ENCODE measurements around the gene STXBP5.

STXBP5 gene

DNA sequence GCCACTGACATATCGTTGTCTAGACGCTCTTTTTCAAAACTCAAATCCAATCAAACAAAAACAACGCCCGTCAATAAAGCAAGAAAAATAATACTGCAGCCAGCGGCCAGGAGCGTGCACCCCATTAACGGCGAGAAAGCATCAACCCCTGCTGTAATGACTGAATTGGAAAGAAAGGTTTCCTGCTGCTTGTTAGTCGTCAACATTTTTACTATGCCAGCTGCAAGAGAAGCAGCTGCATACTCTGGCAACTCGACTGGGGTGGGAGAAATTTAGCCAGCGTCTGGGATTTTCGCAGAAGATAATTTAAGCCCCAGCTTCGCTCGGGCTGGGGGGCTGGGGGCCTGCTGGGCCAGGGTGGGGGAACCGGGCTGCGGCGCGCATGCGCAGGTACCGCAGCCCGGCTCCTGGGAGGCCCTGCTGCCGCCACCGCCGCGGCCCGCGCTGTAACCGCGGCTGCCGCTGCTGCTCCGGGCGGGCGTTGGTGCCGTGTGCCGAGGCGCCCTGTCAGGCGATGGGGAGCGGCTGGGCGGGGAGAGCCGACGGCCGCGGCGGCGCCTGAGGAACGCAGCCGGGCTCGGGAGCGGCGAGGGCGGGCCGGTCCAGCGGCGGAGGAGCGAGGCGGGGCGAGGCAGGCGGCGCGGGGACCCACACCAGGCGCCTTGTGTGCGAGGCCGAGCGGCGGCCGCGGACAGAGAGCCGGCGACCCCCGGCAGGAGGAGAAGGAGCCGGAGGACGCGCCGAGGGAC is 732 bp upstream of the STXBP5 start:
- TF ChIP-seq TAF1 (IDR thresholded peaks at IDR 0.05; ENCODE audit: borderline replicate concordance, low read depth, low read length) (peak; percentile 30; the same call in 1 of the 2 replicates), POLR2AphosphoS5 (IDR thresholded peaks at IDR 0.05; ENCODE audit: low read depth, low read length) (no peak), POLR2A (IDR thresholded peaks at IDR 0.05; ENCODE audit: low read depth, low read length) (peak; percentile 48; the same call in 1 of the 2 replicates)
- peak; percentile 85 for FAIRE-seq

DNA sequence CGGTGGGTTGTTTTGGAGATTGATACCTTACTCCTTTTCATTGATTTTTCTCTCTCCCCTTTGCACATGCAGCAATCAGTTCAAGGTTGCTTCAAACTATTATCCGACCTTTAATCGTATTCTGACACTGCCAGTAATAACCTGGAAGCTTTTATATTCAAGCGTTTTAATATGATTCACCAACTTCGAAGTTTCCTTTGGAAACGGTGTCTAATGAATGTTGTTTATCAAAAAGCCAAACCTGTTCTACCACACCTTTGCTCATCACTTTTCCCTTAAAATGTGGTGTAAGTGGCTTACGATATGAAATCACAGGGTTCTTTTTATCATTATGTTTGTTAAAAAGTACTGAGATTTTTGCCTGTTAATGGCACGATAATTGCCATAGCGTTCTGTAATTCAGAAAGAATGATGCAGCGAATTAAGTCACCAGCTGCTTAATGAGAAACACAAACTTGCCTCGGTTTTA is 660 bp downstream of the STXBP5 start:
- FAIRE-seq, result peak; percentile 33
- DNase-seq (ENCODE audit: insufficient read length), result no peak
- TF ChIP-seq TAF1 (IDR thresholded peaks at IDR 0.05; ENCODE audit: borderline replicate concordance, low read depth, low read length) (no peak), POLR2AphosphoS5 (IDR thresholded peaks at IDR 0.05; ENCODE audit: low read depth, low read length) (no peak), POLR2A (IDR thresholded peaks at IDR 0.05; ENCODE audit: low read depth, low read length) (no peak)

More for the DNA sequence above, 732 bp upstream of the STXBP5 start:
- peak; percentile 74 for DNase-seq (ENCODE audit: insufficient read length)

DNA sequence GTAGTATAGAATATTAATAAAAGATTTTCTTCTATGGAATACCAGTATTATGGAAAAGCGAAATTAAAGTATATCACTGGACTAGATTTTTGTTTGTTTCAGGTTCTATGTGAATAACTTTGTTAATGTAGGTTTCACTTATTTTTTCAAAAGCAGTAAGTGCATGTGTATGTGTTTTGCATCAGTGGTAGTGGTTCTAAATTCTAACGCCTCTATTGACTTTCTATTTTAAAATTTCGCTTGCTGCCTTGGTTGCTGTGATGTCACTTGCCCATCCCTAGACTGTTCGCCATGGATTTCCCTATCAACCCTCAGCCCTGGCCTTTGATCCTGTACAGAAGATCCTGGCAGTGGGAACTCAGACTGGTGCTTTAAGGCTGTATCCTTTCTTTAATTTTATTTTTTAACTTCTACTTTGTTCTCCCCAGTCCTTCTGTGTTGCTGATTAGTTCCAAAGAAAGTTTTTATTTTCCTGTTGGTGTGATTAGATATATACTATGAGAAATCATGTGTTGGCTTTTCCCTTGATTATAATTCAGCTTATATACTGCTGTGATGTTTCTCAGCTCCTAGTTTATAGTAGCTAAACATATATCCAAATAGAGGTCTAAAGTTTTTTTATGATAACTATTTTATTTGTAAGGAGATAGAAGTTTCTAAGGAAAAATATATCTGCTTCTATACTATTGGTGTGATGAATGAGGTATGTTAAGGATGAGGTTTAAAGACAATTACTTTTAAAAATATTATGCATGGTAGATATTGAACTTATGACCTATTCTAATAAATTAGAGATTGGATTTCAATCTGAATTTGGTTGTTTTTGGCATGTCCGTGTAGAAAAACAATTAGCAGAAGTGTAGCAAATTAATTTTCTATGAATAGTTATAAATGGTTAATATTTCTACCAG is 1.7 kb downstream of the STXBP5 start:
- FAIRE-seq, result no peak
- DNase-seq (ENCODE audit: insufficient read length), result no peak
- TF ChIP-seq POLR2AphosphoS5 (IDR thresholded peaks at IDR 0.05; ENCODE audit: low read depth, low read length) (no peak), POLR2A (IDR thresholded peaks at IDR 0.05; ENCODE audit: low read depth, low read length) (no peak), TAF1 (IDR thresholded peaks at IDR 0.05; ENCODE audit: borderline replicate concordance, low read depth, low read length) (no peak)

DNA sequence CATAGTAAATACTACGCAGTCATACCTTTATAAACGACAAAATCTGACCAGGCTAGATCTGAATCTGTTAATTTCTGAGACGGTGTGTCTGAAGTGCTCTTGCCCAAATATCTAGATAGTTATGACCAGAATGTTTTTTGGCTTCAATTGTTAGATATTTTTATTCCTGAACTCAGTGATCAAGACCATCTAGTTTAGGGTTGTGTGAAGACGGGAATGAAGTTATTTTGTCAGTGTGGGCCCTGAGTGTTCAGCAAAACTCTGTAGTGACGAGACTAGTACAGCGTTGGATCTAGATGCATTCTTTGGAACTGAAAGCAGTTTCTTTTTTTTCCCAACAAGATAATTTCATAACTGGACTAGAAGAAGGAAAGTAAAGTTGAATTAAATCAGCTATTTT is 3.1 kb downstream of the STXBP5 start:
- TF ChIP-seq POLR2A (IDR thresholded peaks at IDR 0.05; ENCODE audit: low read depth, low read length) (no peak), POLR2AphosphoS5 (IDR thresholded peaks at IDR 0.05; ENCODE audit: low read depth, low read length) (no peak), TAF1 (IDR thresholded peaks at IDR 0.05; ENCODE audit: borderline replicate concordance, low read depth, low read length) (no peak)
- DNase-seq (ENCODE audit: insufficient read length), result no peak
- no peak for FAIRE-seq

DNA sequence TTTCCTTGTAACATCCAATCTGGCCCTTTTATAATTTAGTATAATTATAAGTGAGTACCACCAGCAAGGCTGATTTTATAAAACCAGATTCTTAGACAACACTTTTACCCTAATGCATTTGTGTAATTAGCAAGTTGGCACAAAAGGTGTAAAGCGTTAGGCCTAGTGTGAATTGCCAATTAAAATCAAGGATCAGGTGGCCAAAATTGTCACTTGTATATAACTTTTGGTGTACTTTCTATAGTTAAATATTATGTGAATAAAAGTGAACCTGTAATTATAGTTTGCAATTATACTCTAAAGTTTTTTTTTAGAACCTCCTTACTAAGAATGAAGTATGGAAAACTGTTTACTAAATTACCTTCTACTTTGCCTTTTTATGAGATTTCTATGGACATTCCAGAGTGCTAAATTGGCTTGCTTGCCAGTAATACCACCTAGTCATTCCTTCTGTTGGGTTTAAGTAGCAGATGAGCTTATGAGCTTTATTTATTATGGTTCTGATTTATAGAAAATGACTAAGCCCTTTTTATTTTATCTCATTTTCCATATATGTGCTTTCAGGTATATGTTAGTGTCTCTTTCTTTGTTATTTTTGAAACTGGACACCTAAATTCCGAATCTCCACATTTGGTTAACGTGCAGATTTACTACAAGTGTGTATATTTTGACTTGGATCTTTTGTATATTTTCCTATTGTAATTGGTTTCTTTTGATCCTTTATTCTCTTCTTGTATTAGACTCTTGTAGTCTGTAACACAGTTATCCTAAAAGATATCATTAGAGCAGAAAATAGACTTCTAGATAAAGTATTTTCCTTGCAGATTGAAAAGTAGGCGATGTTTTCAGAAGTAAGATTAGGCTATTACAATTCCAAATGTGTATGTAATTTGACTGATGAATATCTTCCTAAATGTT is 3.9 kb downstream of the STXBP5 start:
- no peak for DNase-seq (ENCODE audit: insufficient read length)
- FAIRE-seq, result no peak
- no peak for TF ChIP-seq POLR2AphosphoS5 (IDR thresholded peaks at IDR 0.05; ENCODE audit: low read depth, low read length)
- TF ChIP-seq POLR2A (IDR thresholded peaks at IDR 0.05; ENCODE audit: low read depth, low read length), result no peak

DNA sequence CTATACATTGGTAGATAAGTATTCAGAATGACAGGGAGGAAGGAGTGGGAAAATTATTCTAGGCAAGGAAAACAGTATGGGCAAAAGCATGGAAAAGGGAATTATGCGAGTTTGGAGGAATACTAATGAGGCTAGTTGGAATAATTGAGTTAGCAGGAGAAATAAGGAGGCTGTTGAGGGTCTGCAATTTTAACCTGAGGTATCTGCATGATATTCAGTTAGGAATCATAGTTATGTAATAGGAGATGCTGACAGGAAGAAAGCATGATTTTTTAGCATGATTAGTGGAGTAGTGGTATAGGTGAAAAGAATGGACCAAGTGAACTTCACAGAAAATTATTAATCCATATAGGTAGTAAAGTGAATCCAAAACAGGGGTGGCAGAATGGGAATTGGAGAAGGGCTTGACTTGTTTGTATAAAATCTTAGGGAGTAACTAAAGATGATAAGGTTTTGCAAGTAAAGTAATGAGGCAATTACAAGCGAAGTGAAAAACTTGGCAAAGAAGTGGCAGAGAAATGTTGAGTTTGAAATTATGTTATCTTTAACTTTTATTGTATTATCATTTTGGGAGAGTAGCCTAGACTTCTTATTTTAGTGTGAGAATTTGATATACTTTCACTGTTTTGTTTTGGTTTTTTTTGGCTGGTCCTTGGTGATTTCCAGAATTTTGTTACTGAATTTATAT is 5.7 kb downstream of the STXBP5 start:
- FAIRE-seq (no peak), DNase-seq (ENCODE audit: insufficient read length) (no peak)
- TF ChIP-seq POLR2AphosphoS5 (IDR thresholded peaks at IDR 0.05; ENCODE audit: low read depth, low read length) (no peak), POLR2A (IDR thresholded peaks at IDR 0.05; ENCODE audit: low read depth, low read length) (no peak), TAF1 (IDR thresholded peaks at IDR 0.05; ENCODE audit: borderline replicate concordance, low read depth, low read length) (no peak)

DNA sequence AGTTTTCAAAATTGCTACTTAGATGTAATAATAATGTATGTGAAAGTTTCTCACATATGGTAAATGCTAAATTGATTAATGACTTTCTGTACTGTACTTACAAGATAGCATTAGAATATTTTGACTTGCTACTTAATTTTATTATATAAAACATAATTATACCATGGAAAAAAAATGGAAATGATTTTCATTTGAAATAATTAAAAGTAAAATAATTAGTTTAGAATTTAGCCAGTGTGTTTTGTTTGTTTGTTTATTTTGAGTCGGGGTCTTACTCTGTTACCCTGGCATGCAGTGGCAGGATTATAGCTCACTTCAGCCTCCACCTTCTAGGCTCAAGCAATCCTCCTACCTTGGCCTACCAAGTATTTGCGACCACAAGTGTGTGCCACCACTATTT is 7.1 kb downstream of the STXBP5 start:
- DNase-seq (ENCODE audit: insufficient read length), result no peak
- no peak for FAIRE-seq
- TF ChIP-seq POLR2A (IDR thresholded peaks at IDR 0.05; ENCODE audit: low read depth, low read length) (no peak), TAF1 (IDR thresholded peaks at IDR 0.05; ENCODE audit: borderline replicate concordance, low read depth, low read length) (no peak), POLR2AphosphoS5 (IDR thresholded peaks at IDR 0.05; ENCODE audit: low read depth, low read length) (no peak)

DNA sequence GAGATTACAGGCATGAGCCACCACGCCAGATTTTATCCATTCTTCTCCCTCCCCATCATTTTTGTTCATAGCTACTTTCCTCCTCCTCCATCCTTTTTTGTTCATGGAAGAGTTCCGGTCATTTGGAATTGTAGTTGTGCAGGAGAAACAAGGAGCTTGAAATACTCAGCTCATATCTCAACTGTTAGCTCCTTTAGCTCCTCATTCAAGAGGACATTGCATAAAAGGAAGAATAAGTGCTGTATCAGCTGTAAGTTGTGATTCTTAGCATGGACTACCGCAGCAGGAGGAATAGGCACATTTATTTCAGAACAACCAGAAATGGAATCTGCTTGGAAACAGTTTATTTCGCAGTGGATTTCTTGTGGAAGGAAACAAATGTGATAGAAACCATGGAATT is 7.6 kb downstream of the STXBP5 start:
- no peak for DNase-seq (ENCODE audit: insufficient read length)
- no peak for FAIRE-seq
- no peak for TF ChIP-seq POLR2AphosphoS5 (IDR thresholded peaks at IDR 0.05; ENCODE audit: low read depth, low read length)
- no peak for TF ChIP-seq TAF1 (IDR thresholded peaks at IDR 0.05; ENCODE audit: borderline replicate concordance, low read depth, low read length)
- no peak for TF ChIP-seq POLR2A (IDR thresholded peaks at IDR 0.05; ENCODE audit: low read depth, low read length)

DNA sequence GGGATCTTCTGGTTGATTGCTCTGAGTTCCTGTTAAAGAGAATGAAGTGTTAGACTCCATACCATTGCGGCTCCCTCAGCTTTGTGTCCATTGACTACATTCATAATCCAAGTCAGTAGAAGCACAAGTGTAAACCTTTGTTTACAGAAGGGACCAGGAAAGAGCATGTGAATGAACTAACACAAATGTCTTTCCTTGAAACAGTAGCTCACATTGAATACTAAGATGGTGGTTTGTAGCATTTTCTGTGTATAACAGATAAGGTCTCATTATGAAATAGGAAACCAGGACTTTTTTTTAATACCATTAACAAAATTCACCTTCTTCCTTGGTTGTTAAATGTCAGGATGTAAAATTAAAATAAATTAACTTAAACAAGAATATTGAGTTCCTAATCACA is 8.4 kb downstream of the STXBP5 start:
- DNase-seq (ENCODE audit: insufficient read length) (no peak), FAIRE-seq (no peak)
- TF ChIP-seq POLR2AphosphoS5 (IDR thresholded peaks at IDR 0.05; ENCODE audit: low read depth, low read length) (no peak), TAF1 (IDR thresholded peaks at IDR 0.05; ENCODE audit: borderline replicate concordance, low read depth, low read length) (no peak), POLR2A (IDR thresholded peaks at IDR 0.05; ENCODE audit: low read depth, low read length) (no peak)

DNA sequence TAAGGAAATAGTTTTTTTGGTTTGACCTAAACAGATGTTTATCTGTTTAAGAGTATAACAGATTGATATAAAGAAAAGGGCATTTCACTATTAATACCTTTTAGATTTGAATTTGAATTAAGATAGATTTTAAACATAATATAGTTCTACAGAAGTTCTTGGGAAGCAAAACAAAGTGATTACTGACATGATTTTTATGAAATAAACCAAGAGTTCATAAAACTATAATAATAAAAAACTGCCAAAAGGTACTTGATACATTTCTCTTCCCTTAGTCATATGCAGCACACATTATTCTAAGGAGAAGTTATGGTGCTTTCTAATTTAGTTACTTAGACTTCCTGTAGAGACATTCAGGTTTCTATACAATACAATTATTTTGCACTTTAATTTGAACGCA is 9.6 kb downstream of the STXBP5 start:
- FAIRE-seq, result no peak
- DNase-seq (ENCODE audit: insufficient read length), result no peak
- TF ChIP-seq POLR2AphosphoS5 (IDR thresholded peaks at IDR 0.05; ENCODE audit: low read depth, low read length), result no peak
- TF ChIP-seq POLR2A (IDR thresholded peaks at IDR 0.05; ENCODE audit: low read depth, low read length), result no peak
- no peak for TF ChIP-seq TAF1 (IDR thresholded peaks at IDR 0.05; ENCODE audit: borderline replicate concordance, low read depth, low read length)

Data from GM12892 (cell line).